Measurements from ENCODE around the gene LIPT2. TPM values are rescaled to one million over a fixed set of nuclear protein-coding genes. Genes with fewer than 3 reads are reported as not detected.

LIPT2 gene
- total and polyA plus RNA-seq, 8 donors = 1.8 to 6.3 (median 4.7) TPM

DNA sequence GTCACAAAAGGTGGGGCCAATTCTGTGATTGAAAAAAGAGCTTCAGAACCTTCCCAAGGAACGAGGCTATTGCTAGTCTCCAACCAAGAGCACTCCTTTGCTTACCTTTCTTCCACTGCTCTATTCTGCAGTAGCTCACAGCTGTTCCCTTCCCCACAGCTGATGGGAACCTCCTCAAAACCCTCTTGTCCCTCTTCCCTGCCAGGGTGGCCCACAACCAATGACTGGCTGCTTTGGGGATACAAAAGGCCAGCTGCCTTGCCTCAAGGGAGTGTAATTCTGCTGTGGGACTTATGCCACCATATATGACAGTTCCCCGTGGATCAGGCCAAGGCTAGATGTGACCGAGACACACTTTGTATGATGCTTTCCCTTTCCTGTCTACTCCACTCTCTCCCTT lies 41.2 kb downstream of the LIPT2 start:
- Histone ChIP-seq H3K4me3 (no peak overlapping the region), H3K4me1 (peaks cover 4 to 18% of the 10 kb centered on the region in 2 donors), H3K9me3 (no peaks in the 10 kb centered on the region), H3K27ac (no peak overlapping the region), H3K36me3 (peaks cover 0 to 18% of the 10 kb centered on the region in 2 donors), H3K27me3 (no peaks in the 10 kb centered on the region)
- no peak for ATAC-seq
- intact Hi-C loops (cut with DNase I) = loop anchor here (5.0 to 10.0 kb wide), 2 partner anchors 115 to 198 kb away; no protein-coding TSS in a partner anchor
- DNase-seq = no peak
- TF ChIP-seq, protein P1, sequence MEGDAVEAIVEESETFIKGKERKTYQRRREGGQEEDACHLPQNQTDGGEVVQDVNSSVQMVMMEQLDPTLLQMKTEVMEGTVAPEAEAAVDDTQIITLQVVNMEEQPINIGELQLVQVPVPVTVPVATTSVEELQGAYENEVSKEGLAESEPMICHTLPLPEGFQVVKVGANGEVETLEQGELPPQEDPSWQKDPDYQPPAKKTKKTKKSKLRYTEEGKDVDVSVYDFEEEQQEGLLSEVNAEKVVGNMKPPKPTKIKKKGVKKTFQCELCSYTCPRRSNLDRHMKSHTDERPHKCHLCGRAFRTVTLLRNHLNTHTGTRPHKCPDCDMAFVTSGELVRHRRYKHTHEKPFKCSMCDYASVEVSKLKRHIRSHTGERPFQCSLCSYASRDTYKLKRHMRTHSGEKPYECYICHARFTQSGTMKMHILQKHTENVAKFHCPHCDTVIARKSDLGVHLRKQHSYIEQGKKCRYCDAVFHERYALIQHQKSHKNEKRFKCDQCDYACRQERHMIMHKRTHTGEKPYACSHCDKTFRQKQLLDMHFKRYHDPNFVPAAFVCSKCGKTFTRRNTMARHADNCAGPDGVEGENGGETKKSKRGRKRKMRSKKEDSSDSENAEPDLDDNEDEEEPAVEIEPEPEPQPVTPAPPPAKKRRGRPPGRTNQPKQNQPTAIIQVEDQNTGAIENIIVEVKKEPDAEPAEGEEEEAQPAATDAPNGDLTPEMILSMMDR (IDR thresholded peaks at IDR 0.05) = no peak

DNA sequence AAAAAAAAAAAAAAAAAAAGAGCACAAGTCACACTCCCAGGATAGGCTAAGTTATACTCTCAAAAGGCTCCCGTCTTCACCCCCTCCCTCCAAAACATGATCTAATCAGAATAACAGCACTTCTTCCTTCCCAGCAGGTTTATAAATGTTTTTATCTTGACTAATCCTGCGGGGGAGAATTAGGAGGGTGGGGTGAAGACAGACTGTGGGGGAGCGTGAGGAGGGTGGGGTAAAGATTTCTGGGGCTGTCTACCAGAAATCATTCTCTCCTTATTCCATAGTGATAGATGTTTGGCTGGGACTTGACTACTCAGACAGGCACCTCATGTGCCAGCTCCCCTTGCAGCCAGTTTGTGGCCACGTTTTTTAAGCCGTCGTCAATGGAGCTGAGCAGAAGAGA lies 43.2 kb downstream of the LIPT2 start:
- H3K27ac ChIP-seq = no peak overlapping the region
- H3K4me1 ChIP-seq = peaks cover 4 to 18% of the 10 kb centered on the region in 2 donors
- DNase-seq (no peak), ATAC-seq (no peak)
- no peak overlapping the region for H3K4me3 ChIP-seq
- intact Hi-C loops (cut with DNase I) = loop anchor here (5.0 to 10.0 kb wide), 2 partner anchors 117 to 196 kb away; no protein-coding TSS in a partner anchor
- TF ChIP-seq, protein P1 (IDR thresholded peaks at IDR 0.05) = no peak
- H3K36me3 ChIP-seq = peaks cover 0 to under 1% of the 10 kb centered on the region in 2 donors
- H3K9me3 ChIP-seq = no peaks in the 10 kb centered on the region
- H3K27me3 ChIP-seq = no peaks in the 10 kb centered on the region

DNA sequence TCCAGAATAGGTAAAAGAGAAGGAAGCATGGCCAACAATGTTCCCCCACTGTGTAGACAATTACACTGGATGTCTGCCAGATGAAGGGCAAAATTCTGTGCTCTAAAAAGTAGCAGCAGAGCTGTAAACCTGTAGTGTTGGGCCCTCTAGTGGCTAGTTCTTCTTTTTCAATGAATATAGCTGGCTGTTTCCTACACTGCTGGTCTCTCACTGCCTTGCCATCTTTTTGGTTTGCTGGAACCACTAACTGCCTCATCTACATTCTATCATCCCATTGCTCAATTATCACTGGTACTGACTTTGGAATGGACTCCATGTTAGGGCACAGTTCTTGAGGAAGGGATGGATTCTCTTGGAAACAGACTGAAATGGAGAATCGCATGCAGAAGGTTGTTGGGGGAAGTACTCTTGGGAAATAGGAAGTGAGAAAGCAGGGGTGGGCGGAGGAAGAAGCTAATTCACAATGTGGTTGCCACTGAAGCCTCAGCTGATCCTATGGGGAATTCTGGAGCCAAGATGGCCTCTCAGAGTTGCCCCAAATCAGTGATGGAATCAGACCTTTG lies 44.1 kb downstream of the LIPT2 start:
- no peak overlapping the region for H3K4me3 ChIP-seq
- H3K4me1 ChIP-seq = peaks cover 4 to 18% of the 10 kb centered on the region in 2 donors
- no peaks in the 10 kb centered on the region for H3K36me3 ChIP-seq
- H3K27me3 ChIP-seq = no peaks in the 10 kb centered on the region
- intact Hi-C loops (cut with DNase I) = loop anchor here in 1 of 2 donors (5.0 kb wide), 2 partner anchors 62 to 192 kb away; no protein-coding TSS in a partner anchor
- TF ChIP-seq, protein P1 (IDR thresholded peaks at IDR 0.05) = peak; percentile 64 to 65
- H3K9me3 ChIP-seq = no peaks in the 10 kb centered on the region
- peak; percentile 85 for ATAC-seq
- peak in 2 of 4 donors; percentile 67 to 77 for DNase-seq
- peak overlapping the region in 1 of 2 donors; percentile 35 for H3K27ac ChIP-seq

DNA sequence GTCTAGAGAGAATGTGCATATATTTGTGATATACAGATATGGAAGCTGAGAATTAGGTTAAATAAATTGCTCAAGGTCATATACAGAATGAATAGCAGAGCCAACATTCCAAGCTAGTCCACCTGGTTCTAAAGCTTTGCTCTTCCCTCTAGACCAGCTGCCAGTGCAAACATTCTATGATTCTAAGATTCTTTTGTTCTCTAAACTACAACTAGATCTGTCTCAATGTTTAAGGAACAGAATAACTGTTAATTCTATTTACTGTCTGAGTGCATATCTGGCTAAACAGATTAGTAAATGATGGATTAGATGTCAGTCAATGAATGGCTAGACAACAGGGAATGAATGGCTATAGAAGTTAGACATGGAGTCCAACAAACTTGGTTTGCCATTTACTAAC lies 45.8 kb downstream of the LIPT2 start:
- ATAC-seq = no peak
- intact Hi-C loops (cut with DNase I) = loop anchor here in 1 of 2 donors (5.0 kb wide), 2 partner anchors 60 to 190 kb away; no protein-coding TSS in a partner anchor

DNA sequence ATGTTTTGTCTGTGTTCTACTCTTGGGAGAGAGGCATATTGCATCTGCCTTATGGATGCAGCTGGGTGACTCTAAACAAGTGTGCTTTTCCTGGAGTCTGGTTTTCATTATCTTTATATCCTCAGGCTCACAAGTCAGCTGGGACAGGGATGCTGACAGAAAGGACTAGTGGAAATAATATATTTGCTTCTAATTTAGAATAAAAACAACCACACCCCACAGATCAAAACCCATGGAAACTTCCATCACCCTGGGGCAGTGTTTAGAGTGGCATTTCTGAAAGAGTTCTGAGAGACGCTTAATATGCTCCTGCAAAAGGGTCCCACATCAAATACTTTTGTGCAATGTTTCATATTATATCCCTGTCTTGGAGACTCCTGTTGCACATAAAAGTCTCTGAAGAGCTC lies 47.0 kb downstream of the LIPT2 start:
- DNase-seq (no peak), ATAC-seq (no peak)
- intact Hi-C loops (cut with DNase I) = loop anchor here in 1 of 2 donors (5.0 kb wide), 2 partner anchors 59 to 189 kb away; no protein-coding TSS in a partner anchor
- no peaks in the 10 kb centered on the region for H3K27me3 ChIP-seq
- H3K9me3 ChIP-seq = no peaks in the 10 kb centered on the region
- no peak overlapping the region for H3K27ac ChIP-seq
- H3K4me1 ChIP-seq = peaks cover 4 to 13% of the 10 kb centered on the region in 2 donors
- TF ChIP-seq, protein P1 (IDR thresholded peaks at IDR 0.05) = no peak
- no peak overlapping the region for H3K4me3 ChIP-seq
- no peaks in the 10 kb centered on the region for H3K36me3 ChIP-seq

More for the DNA sequence above, 45.8 kb downstream of the LIPT2 start:
- TF ChIP-seq, protein P1 (IDR thresholded peaks at IDR 0.05) = no peak
- Histone ChIP-seq H3K27ac (no peak overlapping the region), H3K36me3 (no peaks in the 10 kb centered on the region), H3K9me3 (no peaks in the 10 kb centered on the region), H3K27me3 (no peaks in the 10 kb centered on the region), H3K4me3 (no peak overlapping the region), H3K4me1 (peaks cover 4 to 13% of the 10 kb centered on the region in 2 donors)
- DNase-seq = no peak
